Astrocyte of the cerebellum (primary cell): ENCODE results near the gene NHLRC1.

Source experiments
- DNase-seq: peaks from one replicate; pipeline ENCODE4 v3.0.0-alpha.2; 2011; ENCODE audit warnings: low read depth
- H3K4me3 ChIP-seq: 2 replicates; pipeline ENCODE4 v1.5.1; 2011; ENCODE audit warnings: mild to moderate bottlenecking, low read depth, low read length, moderate library complexity
- in situ Hi-C: cut with HindIII; loops from 2 replicates; pipeline ENCODE4 v1.10.0; 2017; ENCODE audit warnings: low sequenced_read_pairs
- TF ChIP-seq, protein P1 (sequence below): IDR thresholded peaks from 2 replicates; pipeline ENCODE4 v1.5.1; 2012; ENCODE audit warnings: low read length, low read depth, moderate library complexity, mild to moderate bottlenecking; ENCODE audit errors: missing control alignments

NHLRC1 gene

GRCh38 chr6:18141805-18142590 lies 19.5 kb upstream of the NHLRC1 start:
- in situ Hi-C loops: loop anchor here (25.0 kb wide), 1 partner anchor 330 kb away; no protein-coding TSS in a partner anchor
- no peak overlapping the region for H3K4me3 ChIP-seq
- DNase-seq: no peak
- TF ChIP-seq, protein P1, sequence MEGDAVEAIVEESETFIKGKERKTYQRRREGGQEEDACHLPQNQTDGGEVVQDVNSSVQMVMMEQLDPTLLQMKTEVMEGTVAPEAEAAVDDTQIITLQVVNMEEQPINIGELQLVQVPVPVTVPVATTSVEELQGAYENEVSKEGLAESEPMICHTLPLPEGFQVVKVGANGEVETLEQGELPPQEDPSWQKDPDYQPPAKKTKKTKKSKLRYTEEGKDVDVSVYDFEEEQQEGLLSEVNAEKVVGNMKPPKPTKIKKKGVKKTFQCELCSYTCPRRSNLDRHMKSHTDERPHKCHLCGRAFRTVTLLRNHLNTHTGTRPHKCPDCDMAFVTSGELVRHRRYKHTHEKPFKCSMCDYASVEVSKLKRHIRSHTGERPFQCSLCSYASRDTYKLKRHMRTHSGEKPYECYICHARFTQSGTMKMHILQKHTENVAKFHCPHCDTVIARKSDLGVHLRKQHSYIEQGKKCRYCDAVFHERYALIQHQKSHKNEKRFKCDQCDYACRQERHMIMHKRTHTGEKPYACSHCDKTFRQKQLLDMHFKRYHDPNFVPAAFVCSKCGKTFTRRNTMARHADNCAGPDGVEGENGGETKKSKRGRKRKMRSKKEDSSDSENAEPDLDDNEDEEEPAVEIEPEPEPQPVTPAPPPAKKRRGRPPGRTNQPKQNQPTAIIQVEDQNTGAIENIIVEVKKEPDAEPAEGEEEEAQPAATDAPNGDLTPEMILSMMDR: no peak

- no peak overlapping the region for H3K4me3 ChIP-seq
- TF ChIP-seq, protein P1: no peak
- no peak for DNase-seq
- in situ Hi-C loops: loop anchor here (25.0 kb wide), 1 partner anchor 328 kb away; no protein-coding TSS in a partner anchor
These were observed 17.6 kb upstream of the NHLRC1 start for GRCh38 chr6:18139935-18140621.

DNA sequence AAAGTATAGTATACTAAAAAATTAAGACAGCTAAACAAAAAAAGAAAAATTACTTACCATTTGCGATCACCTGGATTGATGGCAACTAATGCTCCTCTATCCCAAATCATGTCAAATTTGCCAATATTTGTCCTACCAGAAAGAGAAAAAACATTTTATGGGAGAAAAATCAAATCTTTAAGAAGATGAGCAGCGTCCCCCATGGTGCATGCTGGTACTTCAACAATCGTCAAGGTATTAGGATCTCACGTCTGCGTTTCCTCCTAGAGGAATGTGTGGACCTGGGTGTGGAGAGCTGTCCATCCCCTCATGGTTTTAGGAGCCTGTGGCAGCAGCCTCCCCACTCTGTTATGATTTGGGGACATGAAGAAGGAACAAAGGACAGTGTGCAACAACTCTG lies 16.4 kb upstream of the NHLRC1 start:
- in situ Hi-C loops: loop anchor here (25.0 kb wide), 1 partner anchor 327 kb away; no protein-coding TSS in a partner anchor

DNA sequence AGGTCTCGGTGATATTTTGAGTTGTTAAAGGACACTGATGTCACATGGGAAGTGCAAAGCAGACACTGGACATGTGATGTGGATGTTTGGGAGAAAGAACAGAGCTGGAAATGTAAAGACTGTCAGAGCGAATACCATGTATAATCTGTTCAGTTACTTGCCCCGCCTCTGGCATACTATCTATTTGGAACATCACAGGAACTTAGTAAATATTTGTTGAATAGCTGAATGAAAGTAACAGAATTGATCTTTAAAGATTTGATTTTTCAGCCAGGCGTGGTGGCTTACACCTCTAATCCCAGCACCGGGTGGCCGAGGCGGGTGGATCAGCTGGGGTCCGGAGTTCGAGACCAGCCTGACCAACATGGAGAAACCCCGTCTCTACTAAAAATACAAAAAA lies 13.8 kb upstream of the NHLRC1 start:
- no peak for DNase-seq
- TF ChIP-seq, protein P1: no peak
- in situ Hi-C loops: loop anchor here (25.0 kb wide), 1 partner anchor 324 kb away; no protein-coding TSS in a partner anchor
- no peak overlapping the region for H3K4me3 ChIP-seq

More for the DNA sequence above, 16.4 kb upstream of the NHLRC1 start:
- DNase-seq: no peak
- no peak overlapping the region for H3K4me3 ChIP-seq
- TF ChIP-seq, protein P1: no peak

GRCh38 chr6:18135171-18135570 lies 12.7 kb upstream of the NHLRC1 start:
- DNase-seq: no peak
- TF ChIP-seq, protein P1: no peak
- in situ Hi-C loops: loop anchor here (25.0 kb wide), 1 partner anchor 323 kb away; no protein-coding TSS in a partner anchor
- H3K4me3 ChIP-seq: no peak overlapping the region

- H3K4me3 ChIP-seq: no peak overlapping the region
- DNase-seq: no peak
- in situ Hi-C loops: loop anchor here (25.0 kb wide), 1 partner anchor 320 kb away; no protein-coding TSS in a partner anchor
- TF ChIP-seq, protein P1: no peak
These were observed 9.9 kb upstream of the NHLRC1 start for GRCh38 chr6:18132346-18132745.
